K562 (cell line): ENCODE data around the gene GPATCH4. TPM values are rescaled to one million over a fixed set of nuclear protein-coding genes. Genes with fewer than 3 reads are reported as not detected.

Experiments used
- CBFA2T2 ChIP-seq: fragments of 450-650 bp; conservative IDR thresholded peaks from 2 replicates; pipeline ENCODE4 v1.6.1; 2017; ENCODE audit warnings: mild to moderate bottlenecking
- ETS2 ChIP-seq: IDR thresholded peaks from 2 replicates; pipeline ENCODE4 v1.6.1; 2016; ENCODE audit warnings: borderline replicate concordance, missing genetic modification characterization, mild to moderate bottlenecking, moderate library complexity, missing compliant biosample characterization; ENCODE audit not compliant: poor library complexity, severe bottlenecking
- FOXA3 ChIP-seq, 2 experiments: fragments of 450-650 bp in 1 of 2; sonication (generic) in 1 of 2; formaldehyde crosslinking; IDR thresholded peaks in 1 of 2; conservative IDR thresholded peaks in 1 of 2; 2 replicates each; pipeline versions ENCODE4 v1.4.0 to v1.8.0; 2020 to 2022; ENCODE audit warnings: mild to moderate bottlenecking in 2 of 2, missing genetic modification reagents in 1 of 2
- GTF2F1 ChIP-seq: IDR thresholded peaks from 2 replicates; pipeline ENCODE4 v1.6.1; 2011; ENCODE audit warnings: low read depth, low read length, improper control_type of control experiment
- HDGF ChIP-seq: fragments of 450-650 bp; IDR thresholded peaks from 2 replicates; pipeline ENCODE4 v1.6.1; 2016
- HNRNPH1 ChIP-seq: fragments of 200-400 bp; formaldehyde crosslinking; optimal IDR thresholded peaks from 2 replicates; pipeline ENCODE3; 2017; ENCODE audit warnings: low read depth, mild to moderate bottlenecking, low read length, moderate library complexity
- JUNB ChIP-seq: fragments of 450-650 bp; formaldehyde crosslinking; conservative IDR thresholded peaks from 2 replicates; pipeline ENCODE4 v1.4.0; 2020; ENCODE audit warnings: mild to moderate bottlenecking
- NEUROD1 ChIP-seq: fragments of 150-350 bp; IDR thresholded peaks from 2 replicates; pipeline ENCODE4 v1.6.1; 2014; ENCODE audit warnings: borderline replicate concordance, low read length, low read depth; ENCODE audit not compliant: partially characterized antibody
- PTTG1 ChIP-seq: fragments of 450-650 bp; IDR thresholded peaks from 2 replicates; pipeline ENCODE4 v1.6.1; 2016; ENCODE audit warnings: low read depth, mild to moderate bottlenecking, missing genetic modification characterization, missing compliant biosample characterization
- RBBP5 ChIP-seq: fragments of 200-600 bp; sonication (generic); IDR thresholded peaks from 2 replicates; pipeline ENCODE4 v1.6.1; 2012; ENCODE audit warnings: borderline replicate concordance, mild to moderate bottlenecking, low read length, control low read depth, inconsistent platforms; ENCODE audit not compliant: insufficient read depth, poor library complexity, severe bottlenecking
- SETDB1 ChIP-seq: IDR thresholded peaks from one replicate; pipeline ENCODE4 v1.6.1; 2012; ENCODE audit warnings: low read length, control low read depth, inconsistent platforms
- TBP ChIP-seq: optimal IDR thresholded peaks from 2 replicates; pipeline ENCODE3; 2011; ENCODE audit warnings: low read depth, low read length, improper control_type of control experiment
- TFAM ChIP-seq: fragments of 250-450 bp; sonication (Bioruptor Pico); conservative IDR thresholded peaks from 2 replicates; pipeline ENCODE4 v1.5.0; 2021; ENCODE audit warnings: mild to moderate bottlenecking, moderate library complexity
- XRCC3 ChIP-seq: fragments of 450-650 bp; IDR thresholded peaks from 2 replicates; pipeline ENCODE4 v1.6.1; 2017; ENCODE audit warnings: mild to moderate bottlenecking, moderate library complexity
- ZZZ3 ChIP-seq: fragments of 450-650 bp; IDR thresholded peaks from 2 replicates; pipeline ENCODE4 v1.6.1; 2016; ENCODE audit warnings: antibody characterized with exemption, mild to moderate bottlenecking, moderate library complexity
- polyA plus RNA-seq, 8 experiments: library from polyadenylated mRNA; depleted of rRNA in 4 of 8; stranded (reverse) in 5 of 8; unstranded in 3 of 8; fragments of >200 nt; fragmentation: Nextera tagmentation in 2 of 8; fragmentation: Illumina TruSeq in 1 of 8; extraction: Ambion mirVana in 2 of 8; extraction: Trizol in 1 of 8; gene quantifications; 2 replicates each; pipeline versions ENCODE4 v1.2.1 to v1.2.3, GENCODE V29; 2011 to 2014; ENCODE audit warnings: inconsistent platforms in 1 of 8, missing spikeins in 1 of 8
- total RNA-seq, 7 experiments: library from RNA; depleted of rRNA in 6 of 7; stranded (reverse); fragments of >200 nt in 6 of 7; fragmentation: Illumina TruSeq in 2 of 7; extraction: Trizol in 2 of 7; gene quantifications; 2 replicates each; pipeline versions ENCODE4 v1.2.1 to v1.2.3, GENCODE V29; 2011 to 2021; ENCODE audit warnings: low replicate concordance in 1 of 7

GPATCH4 gene
- total and polyA plus RNA-seq, 9 of the 15 experiments (the other 6 are each of a cell fraction or from before 2014, with no cell fraction given) = 43.7 to 105 (median 76.5) TPM

DNA sequence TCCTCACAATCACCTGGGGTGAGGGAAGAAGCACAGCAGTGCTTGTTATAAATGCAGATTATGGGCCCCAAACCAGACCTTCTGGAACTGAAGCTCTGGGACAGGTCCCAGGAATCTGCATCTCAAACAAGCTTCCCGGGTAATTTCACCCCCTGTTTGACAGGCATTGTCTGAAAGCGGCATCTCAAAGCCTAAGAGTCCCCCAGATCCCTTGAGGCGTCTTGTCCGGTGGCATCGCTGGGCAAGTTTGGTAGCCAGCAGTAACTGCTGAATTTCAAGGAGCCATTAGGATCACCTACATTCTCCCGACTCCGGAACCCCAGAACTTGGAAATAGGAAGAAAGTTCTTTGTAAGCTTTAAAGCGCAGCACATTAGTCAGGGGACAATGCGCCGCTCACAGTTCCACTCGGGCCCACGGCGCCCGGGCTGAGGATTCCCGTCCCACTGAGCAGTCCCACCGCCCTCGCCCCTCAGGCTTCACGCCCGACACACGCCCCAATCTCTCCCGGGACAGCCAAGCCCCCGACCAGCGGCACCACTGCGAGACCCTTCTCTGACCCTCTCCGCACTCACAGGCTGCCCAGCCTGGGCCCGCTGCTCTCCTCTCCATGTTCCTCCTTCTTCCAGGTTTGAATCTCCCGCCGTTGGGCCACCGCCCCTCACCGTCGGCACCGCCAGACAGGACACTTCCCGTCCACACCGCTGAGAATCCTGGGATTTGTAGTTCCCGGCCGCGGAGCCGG, 29.2 kb downstream of the GPATCH4 start, which contains the start of gene IQGAP3 (continued):
- TF ChIP-seq HNRNPH1 (no peak), JUNB (CRISPR knock-in tag) (no peak), TFAM (CRISPR knock-in tag) (no peak), GTF2F1 (no peak), PTTG1 (tag) (no peak), RBBP5 (peak; percentile 54), CBFA2T2 (no peak), SETDB1 (no peak), XRCC3 (no peak), ETS2 (tag) (no peak), HDGF (no peak), FOXA3 (CRISPR knock-in tag; conservative IDR thresholded peaks at IDR 0.05 in 1 of 2, IDR thresholded peaks at IDR 0.05 in 1 of 2) (no peak), TBP (no peak), NEUROD1 (peak; percentile 37), ZZZ3 (no peak)
